MM.1S (cell line): ENCODE results near the gene PCA3.

Source experiments
- DNase-seq: peaks from one replicate; pipeline ENCODE4 v3.0.0-alpha.2; 2015
- H2AFZ ChIP-seq: fragments of 300-600 bp; sonication (generic); 2 replicates; pipeline ENCODE4 v1.6.0; 2016; ENCODE audit warnings: antibody characterized with exemption, low read length
- H3F3A ChIP-seq: fragments of 300-600 bp; sonication (generic); 2 replicates; pipeline ENCODE4 v1.6.1; 2016; ENCODE audit warnings: mild to moderate bottlenecking, antibody characterized with exemption, low read length, moderate library complexity, mixed read lengths; ENCODE audit not compliant: insufficient read depth
- H3K27ac ChIP-seq: fragments of 300-600 bp; sonication (generic); 2 replicates; pipeline ENCODE4 v1.5.1; 2016; ENCODE audit warnings: mild to moderate bottlenecking, low read length
- H3K27me3 ChIP-seq: fragments of 300-600 bp; sonication (generic); replicated peaks from 2 replicates; pipeline ENCODE4 v1.6.0; 2016; ENCODE audit warnings: low read length; ENCODE audit not compliant: insufficient read depth
- H3K36me3 ChIP-seq: fragments of 300-600 bp; sonication (generic); replicated peaks from 2 replicates; pipeline ENCODE4 v1.6.1; 2016; ENCODE audit warnings: mild to moderate bottlenecking, low read length, mixed read lengths; ENCODE audit not compliant: insufficient read depth
- H3K4me1 ChIP-seq: fragments of 300-600 bp; sonication (generic); 2 replicates; pipeline ENCODE4 v1.6.1; 2016; ENCODE audit warnings: low read length, mixed read lengths
- H3K4me2 ChIP-seq: fragments of 300-600 bp; sonication (generic); 2 replicates; pipeline ENCODE4 v1.6.0; 2016; ENCODE audit warnings: low read depth, low read length
- H3K4me3 ChIP-seq: fragments of 300-600 bp; sonication (generic); 2 replicates; pipeline ENCODE4 v1.5.1; 2016; ENCODE audit warnings: low read length, mixed read lengths
- H3K79me2 ChIP-seq: fragments of 300-600 bp; sonication (generic); 2 replicates; pipeline ENCODE4 v1.6.1; 2016; ENCODE audit warnings: mixed run types, low read length, mixed read lengths
- H3K9ac ChIP-seq: fragments of 300-600 bp; sonication (generic); 2 replicates; pipeline ENCODE4 v1.6.1; 2016; ENCODE audit warnings: low read length, mixed read lengths
- H3K9me2 ChIP-seq: fragments of 300-600 bp; sonication (generic); replicated peaks from 2 replicates; pipeline ENCODE4 v1.6.1; 2016; ENCODE audit warnings: mild to moderate bottlenecking, low read length, mixed read lengths; ENCODE audit not compliant: insufficient read depth
- H3K9me3 ChIP-seq: fragments of 300-600 bp; sonication (generic); replicated peaks from 2 replicates; pipeline ENCODE4 v1.6.1; 2016; ENCODE audit warnings: mild to moderate bottlenecking, low read length, mixed read lengths; ENCODE audit not compliant: insufficient read depth
- H4K20me1 ChIP-seq: fragments of 300-600 bp; sonication (generic); 2 replicates; pipeline ENCODE4 v1.6.1; 2016; ENCODE audit warnings: mild to moderate bottlenecking, low read length, moderate library complexity, mixed read lengths; ENCODE audit not compliant: insufficient read depth
- CTCF ChIP-seq: fragments of 300-600 bp; sonication (generic); IDR thresholded peaks from 2 replicates; pipeline ENCODE4 v1.5.1; 2016; ENCODE audit warnings: antibody characterized with exemption, low read length, mixed read lengths
- EZH2 ChIP-seq: fragments of 300-600 bp; sonication (generic); optimal IDR thresholded peaks from 2 replicates; pipeline ENCODE3; 2017; ENCODE audit warnings: low read depth, mild to moderate bottlenecking, antibody characterized with exemption, low read length, mixed read lengths
- EZH2phosphoT487 ChIP-seq: fragments of 300-600 bp; sonication (generic); IDR thresholded peaks from 2 replicates; pipeline ENCODE4 v1.6.1; 2018; ENCODE audit warnings: antibody characterized with exemption, low read length

Gene PCA3

GRCh38 chr9:76789840-76790239 lies 25.6 kb downstream of the PCA3 start:
- H3K36me3 ChIP-seq = no peaks in the 10 kb centered on the region
- no peaks in the 10 kb centered on the region for H3K79me2 ChIP-seq
- H3K4me1 ChIP-seq = no peaks in the 10 kb centered on the region
- no peaks in the 10 kb centered on the region for H3K9me2 ChIP-seq
- no peaks in the 10 kb centered on the region for H3F3A ChIP-seq
- no peak overlapping the region for H3K4me3 ChIP-seq
- no peak overlapping the region for H3K27ac ChIP-seq
- TF ChIP-seq EZH2phosphoT487 = no peak
- no peak for TF ChIP-seq CTCF
- TF ChIP-seq EZH2 = no peak
- H2AFZ ChIP-seq = no peak overlapping the region
- no peaks in the 10 kb centered on the region for H3K27me3 ChIP-seq
- no peak overlapping the region for H3K9ac ChIP-seq
- no peaks in the 10 kb centered on the region for H4K20me1 ChIP-seq
- no peak overlapping the region for H3K4me2 ChIP-seq
- no peak for DNase-seq
- no peaks in the 10 kb centered on the region for H3K9me3 ChIP-seq

GRCh38 chr9:76793784-76794431 lies 29.7 kb downstream of the PCA3 start:
- Histone ChIP-seq H3K36me3 (no peaks in the 10 kb centered on the region), H3K4me3 (no peak overlapping the region), H2AFZ (no peak overlapping the region), H3K27ac (no peak overlapping the region), H3K4me1 (peaks cover 7% of the 10 kb centered on the region; the same call in 1 of the 2 replicates), H3K9me3 (no peaks in the 10 kb centered on the region), H3K4me2 (no peak overlapping the region), H3K27me3 (no peaks in the 10 kb centered on the region), H4K20me1 (no peaks in the 10 kb centered on the region), H3K9ac (no peak overlapping the region), H3K79me2 (no peaks in the 10 kb centered on the region), H3K9me2 (no peaks in the 10 kb centered on the region), H3F3A (no peaks in the 10 kb centered on the region)
- DNase-seq = no peak
- TF ChIP-seq CTCF = no peak
- no peak for TF ChIP-seq EZH2
- TF ChIP-seq EZH2phosphoT487 = no peak

GRCh38 chr9:76796296-76796695 lies 32.1 kb downstream of the PCA3 start:
- TF ChIP-seq EZH2phosphoT487 (no peak), CTCF (no peak), EZH2 (no peak)
- Histone ChIP-seq H3K79me2 (no peaks in the 10 kb centered on the region), H3K4me1 (peaks cover 7% of the 10 kb centered on the region; the same call in 1 of the 2 replicates), H4K20me1 (no peaks in the 10 kb centered on the region), H3K27me3 (no peaks in the 10 kb centered on the region), H3K9ac (no peak overlapping the region), H2AFZ (no peak overlapping the region), H3K9me3 (no peaks in the 10 kb centered on the region), H3K4me2 (no peak overlapping the region), H3K4me3 (no peak overlapping the region), H3F3A (no peaks in the 10 kb centered on the region), H3K9me2 (no peaks in the 10 kb centered on the region), H3K36me3 (no peaks in the 10 kb centered on the region), H3K27ac (no peak overlapping the region)
- no peak for DNase-seq
